ENCODE results near the gene NKTR. TPM values are rescaled to one million over a fixed set of nuclear protein-coding genes. Genes with fewer than 3 reads are reported as not detected.

Gene NKTR
- total RNA-seq, 1 donor from 2014 or later = 70.3 TPM

DNA sequence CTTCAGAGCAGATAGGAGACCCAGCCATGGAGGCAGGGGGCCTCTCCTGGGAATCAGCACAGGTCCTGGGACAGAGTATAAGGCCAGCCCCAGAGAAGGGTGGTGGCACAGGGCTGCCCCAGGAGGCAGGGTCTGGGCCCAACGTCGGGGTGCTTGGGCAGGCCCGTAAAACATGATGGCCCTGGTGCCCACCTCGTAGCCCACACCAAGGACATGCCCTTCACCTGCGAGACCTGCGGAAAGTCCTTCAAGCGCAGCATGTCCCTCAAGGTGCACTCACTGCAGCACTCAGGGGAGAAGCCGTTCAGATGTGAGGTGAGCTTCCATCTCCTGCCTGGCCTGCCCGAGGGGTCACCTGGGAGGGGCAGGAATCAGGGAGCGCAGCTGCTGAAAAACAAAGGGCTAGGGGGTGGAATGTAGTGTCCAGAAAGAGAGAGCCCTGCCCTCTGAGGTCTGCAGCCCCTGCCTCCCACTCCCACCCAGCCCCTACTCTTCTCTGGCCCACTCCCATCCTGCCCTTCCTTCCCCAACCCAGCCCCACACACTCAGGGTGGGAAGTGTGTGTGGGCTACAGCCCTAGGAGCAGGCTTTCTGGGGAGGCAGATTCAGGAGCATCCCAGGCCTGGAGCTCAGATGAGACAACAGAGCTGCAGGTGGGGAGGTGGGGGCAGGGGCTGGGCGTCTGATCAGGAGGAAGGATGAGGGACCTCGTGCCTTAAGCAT, 62.5 kb downstream of the NKTR start:
- no peak for TF ChIP-seq EZH2 (IDR thresholded peaks at IDR 0.05; ENCODE audit: insufficient read depth, low read length)
- TF ChIP-seq, protein P1, sequence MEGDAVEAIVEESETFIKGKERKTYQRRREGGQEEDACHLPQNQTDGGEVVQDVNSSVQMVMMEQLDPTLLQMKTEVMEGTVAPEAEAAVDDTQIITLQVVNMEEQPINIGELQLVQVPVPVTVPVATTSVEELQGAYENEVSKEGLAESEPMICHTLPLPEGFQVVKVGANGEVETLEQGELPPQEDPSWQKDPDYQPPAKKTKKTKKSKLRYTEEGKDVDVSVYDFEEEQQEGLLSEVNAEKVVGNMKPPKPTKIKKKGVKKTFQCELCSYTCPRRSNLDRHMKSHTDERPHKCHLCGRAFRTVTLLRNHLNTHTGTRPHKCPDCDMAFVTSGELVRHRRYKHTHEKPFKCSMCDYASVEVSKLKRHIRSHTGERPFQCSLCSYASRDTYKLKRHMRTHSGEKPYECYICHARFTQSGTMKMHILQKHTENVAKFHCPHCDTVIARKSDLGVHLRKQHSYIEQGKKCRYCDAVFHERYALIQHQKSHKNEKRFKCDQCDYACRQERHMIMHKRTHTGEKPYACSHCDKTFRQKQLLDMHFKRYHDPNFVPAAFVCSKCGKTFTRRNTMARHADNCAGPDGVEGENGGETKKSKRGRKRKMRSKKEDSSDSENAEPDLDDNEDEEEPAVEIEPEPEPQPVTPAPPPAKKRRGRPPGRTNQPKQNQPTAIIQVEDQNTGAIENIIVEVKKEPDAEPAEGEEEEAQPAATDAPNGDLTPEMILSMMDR (IDR thresholded peaks at IDR 0.05; ENCODE audit: insufficient read depth, low read depth, low read length) = no peak
- Histone ChIP-seq H3K27ac (ENCODE audit: low read depth, low read length) (no peak overlapping the region), H2AFZ (ENCODE audit: low read depth, low read length) (no peak overlapping the region), H3K4me2 (ENCODE audit: low read length) (no peak overlapping the region), H3K36me3 (ENCODE audit: insufficient read depth, low read length) (no peaks in the 10 kb centered on the region), H3K9ac (ENCODE audit: low read length) (no peak overlapping the region), H3K9me3 (ENCODE audit: insufficient read depth, low read depth, low read length) (no peaks in the 10 kb centered on the region), H3K4me1 (ENCODE audit: insufficient read depth, low read length) (peaks cover 4% of the 10 kb centered on the region), H3K27me3 (ENCODE audit: insufficient read depth, low read length) (no peaks in the 10 kb centered on the region), H4K20me1 (ENCODE audit: insufficient read depth, low read length) (peaks cover 37% of the 10 kb centered on the region), H3K79me2 (ENCODE audit: insufficient read depth, low read length) (no peaks in the 10 kb centered on the region), H3K4me3 (ENCODE audit: insufficient read depth, low read depth, low read length) (no peak overlapping the region)
- DNase-seq (ENCODE audit: low read depth) (no peak), FAIRE-seq (no peak)
- H3K4me3 Mint-ChIP-seq (ENCODE audit: unreplicated experiment) = no peak overlapping the region
- H3K36me3 Mint-ChIP-seq (ENCODE audit: low read depth, unreplicated experiment) = peaks cover 15% of the 10 kb centered on the region
- no peak overlapping the region for H3K27ac Mint-ChIP-seq (ENCODE audit: unreplicated experiment)
- H3K9me3 Mint-ChIP-seq (ENCODE audit: unreplicated experiment) = no peaks in the 10 kb centered on the region
- no peaks in the 10 kb centered on the region for H3K27me3 Mint-ChIP-seq (ENCODE audit: low read depth, unreplicated experiment)
- peaks cover 8% of the 10 kb centered on the region for H3K4me1 Mint-ChIP-seq (ENCODE audit: low read depth, unreplicated experiment)

DNA sequence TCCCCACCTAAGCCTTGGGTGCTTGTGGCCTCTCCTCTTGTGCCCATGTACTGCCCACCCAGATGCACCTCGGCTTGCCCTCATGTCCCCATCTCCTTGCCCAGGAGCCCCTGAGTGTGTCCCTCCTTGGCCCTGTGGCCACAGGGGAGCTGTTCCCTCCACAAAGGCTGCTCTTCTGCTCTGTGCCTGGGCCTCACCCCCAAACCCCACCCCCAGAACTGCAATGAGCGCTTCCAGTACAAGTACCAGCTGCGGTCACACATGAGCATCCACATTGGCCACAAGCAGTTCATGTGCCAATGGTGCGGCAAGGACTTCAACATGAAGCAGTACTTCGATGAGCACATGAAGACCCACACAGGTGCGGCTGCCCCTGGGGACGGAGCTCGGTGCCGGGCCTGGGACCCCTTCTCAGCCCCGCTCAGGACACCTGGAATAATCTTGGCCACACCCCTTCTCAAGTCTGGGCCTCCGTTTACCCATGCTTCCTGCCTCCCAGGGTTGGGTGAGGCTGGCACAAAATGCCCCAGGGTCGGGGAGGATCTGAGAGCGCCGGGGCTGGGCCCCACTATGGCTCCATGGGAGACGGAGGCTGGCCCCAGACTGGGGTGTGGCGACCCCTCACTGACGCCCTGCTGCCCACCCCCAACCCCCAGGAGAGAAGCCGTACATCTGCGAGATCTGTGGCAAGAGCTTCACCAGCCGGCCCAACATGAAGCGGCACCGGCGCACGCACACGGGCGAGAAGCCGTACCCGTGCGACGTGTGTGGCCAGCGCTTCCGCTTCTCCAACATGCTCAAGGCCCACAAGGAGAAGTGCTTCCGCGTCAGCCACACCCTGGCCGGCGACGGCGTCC, 63.3 kb downstream of the NKTR start:
- Mint-ChIP-seq H3K27me3 (ENCODE audit: low read depth, unreplicated experiment) (no peaks in the 10 kb centered on the region), H3K9me3 (ENCODE audit: unreplicated experiment) (no peaks in the 10 kb centered on the region), H3K36me3 (ENCODE audit: low read depth, unreplicated experiment) (peaks cover 15% of the 10 kb centered on the region), H3K27ac (ENCODE audit: unreplicated experiment) (no peak overlapping the region), H3K4me3 (ENCODE audit: unreplicated experiment) (no peak overlapping the region), H3K4me1 (ENCODE audit: low read depth, unreplicated experiment) (peaks cover 8% of the 10 kb centered on the region)
- H2AFZ ChIP-seq (ENCODE audit: low read depth, low read length) = no peak overlapping the region
- no peaks in the 10 kb centered on the region for H3K9me3 ChIP-seq (ENCODE audit: insufficient read depth, low read depth, low read length)
- no peak overlapping the region for H3K27ac ChIP-seq (ENCODE audit: low read depth, low read length)
- peaks cover 4% of the 10 kb centered on the region for H3K4me1 ChIP-seq (ENCODE audit: insufficient read depth, low read length)
- no peak overlapping the region for H3K4me2 ChIP-seq (ENCODE audit: low read length)
- no peak overlapping the region for H3K9ac ChIP-seq (ENCODE audit: low read length)
- no peak overlapping the region for H3K4me3 ChIP-seq (ENCODE audit: insufficient read depth, low read depth, low read length)
- DNase-seq (ENCODE audit: low read depth) (no peak), FAIRE-seq (no peak)
- H3K79me2 ChIP-seq (ENCODE audit: insufficient read depth, low read length) = no peaks in the 10 kb centered on the region
- no peaks in the 10 kb centered on the region for H3K27me3 ChIP-seq (ENCODE audit: insufficient read depth, low read length)
- H3K36me3 ChIP-seq (ENCODE audit: insufficient read depth, low read length) = no peaks in the 10 kb centered on the region
- peaks cover 36% of the 10 kb centered on the region for H4K20me1 ChIP-seq (ENCODE audit: insufficient read depth, low read length)
- no peak for TF ChIP-seq EZH2 (IDR thresholded peaks at IDR 0.05; ENCODE audit: insufficient read depth, low read length)
- TF ChIP-seq, protein P1 (IDR thresholded peaks at IDR 0.05; ENCODE audit: insufficient read depth, low read depth, low read length) = no peak
